HepG2 (cell line): ENCODE measurements around the gene VKORC1. TPM values are rescaled to one million over a fixed set of nuclear protein-coding genes. Genes with fewer than 3 reads are reported as not detected.
A peak's percentile ranks its signal among the peaks of the same experiment; 100 is the strongest.

Experiments used
- ATAC-seq: fragments of 200-7000 bp; cut with Tn5 transposase; 3 replicates; pipeline ENCODE4 v1.9.1; 2020; ENCODE audit warnings: mild to moderate bottlenecking, moderate library complexity
- BruUV-seq: library from RNA; stranded (reverse); fragments of 400-500 nt; replicated peaks from 2 replicates; lab custom pipeline; 2021; lab: Mats Ljungman, UMichigan
- CTCF ChIA-PET: fragments of 300-600 bp; formaldehyde crosslinking; extraction: SDS; loops from one replicate; lab custom pipeline; 2021; ENCODE audit warnings: low total read pairs, inconsistent platforms, low intra/inter-chr PET ratio; lab: Yijun Ruan, JAX
- POLR2A ChIA-PET: fragments of 350-600 bp; sonication (Branson Sonifier 250); formaldehyde crosslinking; loops from one replicate; lab custom pipeline; 2020; ENCODE audit warnings: antibody characterized with exemption, inconsistent platforms; lab: Yijun Ruan, JAX
- DNase-seq: peaks from one replicate; pipeline ENCODE4 v3.0.0-alpha.2; 2015; ENCODE audit warnings: low spot score
- FAIRE-seq: peaks from 3 replicates; lab custom pipeline; 2011; peaks lifted over from hg19 to GRCh38; lab: Jason Lieb, UNC
- H2AFZ ChIP-seq: one replicate; pipeline ENCODE4 v1.6.1; 2011; ENCODE audit warnings: low read length, inconsistent platforms
- H3K27ac ChIP-seq: fragments of 300-600 bp; 3 replicates; pipeline ENCODE4 v1.8.0; 2011; ENCODE audit warnings: mixed run types, mild to moderate bottlenecking, mixed read lengths, low read length, inconsistent platforms; ENCODE audit not compliant: insufficient read depth; ENCODE audit errors: extremely low read length
- H3K27me3 ChIP-seq, 2 experiments: fragments of 200-600 bp in 1 of 2; 2 replicates in 1 of 2; 3 replicates in 1 of 2; pipeline versions ENCODE4 v1.6.0 to v1.8.0; 2011; ENCODE audit warnings: low read length in 2 of 2, mild to moderate bottlenecking in 2 of 2, moderate library complexity in 2 of 2, inconsistent platforms in 1 of 2; ENCODE audit not compliant: insufficient read depth in 2 of 2, control insufficient read depth in 1 of 2
- H3K36me3 ChIP-seq, 2 experiments: fragments of 200-600 bp in 1 of 2; replicated peaks in 1 of 2; 2 replicates in 1 of 2; 3 replicates in 1 of 2; pipeline versions ENCODE4 v1.5.1 to v1.8.0; 2011; ENCODE audit warnings: low read length in 2 of 2, inconsistent platforms in 1 of 2; ENCODE audit not compliant: insufficient read depth in 2 of 2, control insufficient read depth in 1 of 2
- H3K4me1 ChIP-seq: 2 replicates; pipeline ENCODE4 v1.5.1; 2012; ENCODE audit warnings: low read length, inconsistent platforms; ENCODE audit not compliant: insufficient read depth
- H3K4me2 ChIP-seq: 2 replicates; pipeline ENCODE4 v1.6.0; 2011; ENCODE audit warnings: low read depth, low read length, inconsistent platforms
- H3K4me3 ChIP-seq, 3 experiments: fragments of 200-600 bp in 1 of 3; sonication (generic), shearing (Covaris generic) in 1 of 3; replicated peaks in 1 of 3; 2 replicates each; pipeline ENCODE4 v1.5.1; 2011 to 2016; ENCODE audit warnings: low read length in 3 of 3, inconsistent platforms in 2 of 3, low read depth in 2 of 3, mild to moderate bottlenecking in 2 of 3, control low read depth in 1 of 3, mixed read lengths in 1 of 3; ENCODE audit not compliant: insufficient read depth in 1 of 3
- H3K79me2 ChIP-seq: one replicate; pipeline ENCODE4 v1.6.1; 2011; ENCODE audit warnings: low read length, inconsistent platforms; ENCODE audit not compliant: insufficient read depth
- H3K9ac ChIP-seq: 2 replicates; pipeline ENCODE4 v1.6.0; 2011; ENCODE audit warnings: mild to moderate bottlenecking, low read depth, low read length, inconsistent platforms; ENCODE audit not compliant: insufficient read depth
- H3K9me3 ChIP-seq: 2 replicates; pipeline ENCODE4 v1.5.1; 2012; ENCODE audit warnings: mild to moderate bottlenecking, low read length
- H4K20me1 ChIP-seq: 2 replicates; pipeline ENCODE4 v1.6.0; 2011; ENCODE audit warnings: inconsistent platforms, mild to moderate bottlenecking, low read length, moderate library complexity; ENCODE audit not compliant: insufficient read depth
- CREB1 ChIP-seq, 2 experiments: fragments of 450-650 bp in 1 of 2; IDR thresholded peaks; 2 replicates each; pipeline ENCODE4 v1.6.1; 2016 to 2017; ENCODE audit warnings: control low read depth in 1 of 2, mild to moderate bottlenecking in 1 of 2, missing compliant biosample characterization in 1 of 2, missing genetic modification characterization in 1 of 2
- ELF3 ChIP-seq: IDR thresholded peaks from 2 replicates; pipeline ENCODE4 v1.6.1; 2016; ENCODE audit warnings: missing genetic modification reagents, missing compliant biosample characterization
- NKX3-1 ChIP-seq: sonication (generic); formaldehyde crosslinking; IDR thresholded peaks from 2 replicates; pipeline ENCODE4 v1.5.0; 2020; ENCODE audit warnings: missing genetic modification reagents
- ZNF121 ChIP-seq: sonication (generic); formaldehyde crosslinking; IDR thresholded peaks from 2 replicates; pipeline ENCODE4 v1.5.0; 2020; ENCODE audit warnings: mild to moderate bottlenecking, missing genetic modification reagents
- ZNF350 ChIP-seq: sonication (generic); formaldehyde crosslinking; IDR thresholded peaks from 2 replicates; pipeline ENCODE4 v1.4.0; 2020; ENCODE audit warnings: mild to moderate bottlenecking, low read depth, missing genetic modification reagents, borderline replicate concordance
- ZNF605 ChIP-seq: sonication (generic); formaldehyde crosslinking; IDR thresholded peaks from 2 replicates; pipeline ENCODE4 v1.8.0; 2022; ENCODE audit warnings: mild to moderate bottlenecking, missing genetic modification reagents
- WGBS: methylation state at CpG from one replicate; pipeline ENCODE4 v1.1.6; 2017; ENCODE audit warnings: low lambda C conversion rate; 5-methylcytosine and 5-hydroxymethylcytosine counted together
- in situ Hi-C: cut with HindIII; loops from 2 replicates; pipeline ENCODE4 v1.10.0; 2017; ENCODE audit warnings: low pct_unique_long_range_greater_than_20kb; ENCODE audit not compliant: extremely low pct_ligation_motif_present
- intact Hi-C: fragments of 100-400 bp; cut with micrococcal nuclease; formaldehyde crosslinking; loops from one replicate; pipeline ENCODE4 v1.10.0; 2022; ENCODE audit not compliant: unreplicated experiment
- polyA plus RNA-seq, 8 experiments: library from polyadenylated mRNA; depleted of rRNA in 3 of 8; stranded (reverse) in 7 of 8; unstranded in 1 of 8; fragments of >200 nt; fragmentation: Illumina TruSeq in 4 of 8; extraction: Trizol in 4 of 8; gene quantifications; 2 replicates each; pipeline versions ENCODE4 v1.2.1 to v1.2.3, GENCODE V29; 2011 to 2016; ENCODE audit warnings: low read depth in 4 of 8, missing spikeins in 1 of 8, mixed read lengths in 1 of 8; ENCODE audit not compliant: insufficient read depth in 1 of 8
- total RNA-seq, 5 experiments: library from RNA; depleted of rRNA; stranded (reverse); fragments of >200 nt; fragmentation: Illumina TruSeq; extraction: Trizol; gene quantifications; 2 replicates each; pipeline ENCODE4 v1.2.3, GENCODE V29; 2016; ENCODE audit warnings: low read depth in 1 of 5
- TF ChIP-seq, protein P1 (sequence below): sonication (generic); formaldehyde crosslinking; IDR thresholded peaks from 2 replicates; pipeline ENCODE4 v1.5.0; 2020; ENCODE audit warnings: mild to moderate bottlenecking, missing genetic modification reagents
- TF ChIP-seq, protein P2 (sequence below): sonication (generic); formaldehyde crosslinking; IDR thresholded peaks from 2 replicates; pipeline ENCODE4 v1.8.1; 2023; ENCODE audit warnings: mild to moderate bottlenecking, missing genetic modification reagents
- TF ChIP-seq, protein P3 (sequence below): sonication (generic); formaldehyde crosslinking; IDR thresholded peaks from 2 replicates; pipeline ENCODE4 v1.4.0; 2020; ENCODE audit warnings: mild to moderate bottlenecking, missing genetic modification reagents
- TF ChIP-seq, protein P4 (sequence below): sonication (generic); formaldehyde crosslinking; IDR thresholded peaks from 2 replicates; pipeline ENCODE4 v1.5.0; 2020; ENCODE audit warnings: missing genetic modification reagents
- TF ChIP-seq, protein P5 (sequence below): sonication (generic); formaldehyde crosslinking; IDR thresholded peaks from 2 replicates; pipeline ENCODE4 v1.5.0; 2020; ENCODE audit warnings: missing genetic modification reagents

Gene VKORC1
- total and polyA plus RNA-seq, 2 of the 13 experiments (the other 11 are each of a cell fraction or from before 2014, with no cell fraction given): 141 to 615 TPM

DNA sequence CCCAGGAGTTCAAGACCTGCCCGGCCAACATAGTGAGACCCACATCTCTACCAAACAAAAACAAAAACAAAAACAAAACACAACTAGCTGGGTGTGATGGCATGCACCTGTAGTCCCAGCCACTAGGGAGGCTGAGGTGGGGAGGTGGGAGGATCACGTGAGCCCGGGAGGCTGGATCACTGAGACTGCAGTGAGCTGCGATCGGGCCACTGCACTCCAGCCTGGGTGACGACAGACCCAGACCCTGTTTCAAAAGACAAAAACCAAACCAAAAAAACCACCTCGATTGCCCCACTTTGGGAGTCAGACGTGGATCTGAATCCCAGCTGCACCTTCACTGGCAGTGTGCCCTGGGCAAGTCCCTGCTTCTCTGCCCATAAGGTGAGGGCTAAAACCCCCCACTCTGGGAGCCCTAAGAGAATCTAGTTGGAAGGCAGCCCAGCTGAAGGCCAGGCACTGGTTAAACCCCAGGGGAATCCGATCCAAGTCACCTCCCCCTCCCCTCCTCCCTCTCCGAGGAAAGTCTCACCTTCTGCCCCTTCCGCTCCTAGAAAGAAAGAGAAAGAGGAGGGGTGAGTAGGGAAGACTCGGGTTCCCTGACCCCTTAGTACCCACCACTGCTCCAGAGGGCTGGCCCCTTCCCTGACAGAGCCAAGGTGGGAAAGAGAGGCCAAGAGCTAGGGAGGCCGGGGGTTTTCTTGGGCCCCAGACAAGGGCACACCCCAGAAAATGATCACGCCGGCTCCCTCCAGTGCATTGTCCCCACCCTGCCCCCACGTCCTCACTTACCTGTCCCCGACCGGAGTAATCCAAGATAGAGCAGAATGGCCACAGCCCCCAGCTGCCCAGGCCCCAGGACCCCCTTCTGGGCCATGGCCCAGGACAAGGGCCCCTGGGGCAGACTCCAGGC lies 40.3 kb upstream of the VKORC1 start:
- CTCF ChIA-PET: no interaction called here
- TF ChIP-seq CREB1 (IDR thresholded peaks at IDR 0.05) (0 out of 2 replicates have a peak, but pooled peaks have one; percentile 23), CREB1 (CRISPR knock-in tag; IDR thresholded peaks at IDR 0.05) (no peak), NKX3-1 (CRISPR knock-in tag) (no peak), ZNF121 (CRISPR knock-in tag) (0 out of 2 replicates have a peak, but pooled peaks have one; percentile 10), ZNF605 (CRISPR knock-in tag) (peak; percentile 38; the same call in 1 of the 2 replicates), ZNF350 (CRISPR knock-in tag) (0 out of 2 replicates have a peak, but pooled peaks have one; percentile 12), ELF3 (CRISPR knock-in tag) (0 out of 2 replicates have a peak, but pooled peaks have one; percentile 4)
- TF ChIP-seq, protein P1, sequence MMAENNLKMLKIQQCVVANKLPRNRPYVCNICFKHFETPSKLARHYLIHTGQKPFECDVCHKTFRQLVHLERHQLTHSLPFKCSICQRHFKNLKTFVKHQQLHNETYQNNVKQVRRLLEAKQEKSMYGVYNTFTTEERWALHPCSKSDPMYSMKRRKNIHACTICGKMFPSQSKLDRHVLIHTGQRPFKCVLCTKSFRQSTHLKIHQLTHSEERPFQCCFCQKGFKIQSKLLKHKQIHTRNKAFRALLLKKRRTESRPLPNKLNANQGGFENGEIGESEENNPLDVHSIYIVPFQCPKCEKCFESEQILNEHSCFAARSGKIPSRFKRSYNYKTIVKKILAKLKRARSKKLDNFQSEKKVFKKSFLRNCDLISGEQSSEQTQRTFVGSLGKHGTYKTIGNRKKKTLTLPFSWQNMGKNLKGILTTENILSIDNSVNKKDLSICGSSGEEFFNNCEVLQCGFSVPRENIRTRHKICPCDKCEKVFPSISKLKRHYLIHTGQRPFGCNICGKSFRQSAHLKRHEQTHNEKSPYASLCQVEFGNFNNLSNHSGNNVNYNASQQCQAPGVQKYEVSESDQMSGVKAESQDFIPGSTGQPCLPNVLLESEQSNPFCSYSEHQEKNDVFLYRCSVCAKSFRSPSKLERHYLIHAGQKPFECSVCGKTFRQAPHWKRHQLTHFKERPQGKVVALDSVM (CRISPR knock-in tag): peak; percentile 62; the same call in 1 of the 2 replicates
- TF ChIP-seq, protein P2, sequence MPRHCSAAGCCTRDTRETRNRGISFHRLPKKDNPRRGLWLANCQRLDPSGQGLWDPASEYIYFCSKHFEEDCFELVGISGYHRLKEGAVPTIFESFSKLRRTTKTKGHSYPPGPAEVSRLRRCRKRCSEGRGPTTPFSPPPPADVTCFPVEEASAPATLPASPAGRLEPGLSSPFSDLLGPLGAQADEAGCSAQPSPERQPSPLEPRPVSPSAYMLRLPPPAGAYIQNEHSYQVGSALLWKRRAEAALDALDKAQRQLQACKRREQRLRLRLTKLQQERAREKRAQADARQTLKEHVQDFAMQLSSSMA (CRISPR knock-in tag): no peak
- TF ChIP-seq, protein P3, sequence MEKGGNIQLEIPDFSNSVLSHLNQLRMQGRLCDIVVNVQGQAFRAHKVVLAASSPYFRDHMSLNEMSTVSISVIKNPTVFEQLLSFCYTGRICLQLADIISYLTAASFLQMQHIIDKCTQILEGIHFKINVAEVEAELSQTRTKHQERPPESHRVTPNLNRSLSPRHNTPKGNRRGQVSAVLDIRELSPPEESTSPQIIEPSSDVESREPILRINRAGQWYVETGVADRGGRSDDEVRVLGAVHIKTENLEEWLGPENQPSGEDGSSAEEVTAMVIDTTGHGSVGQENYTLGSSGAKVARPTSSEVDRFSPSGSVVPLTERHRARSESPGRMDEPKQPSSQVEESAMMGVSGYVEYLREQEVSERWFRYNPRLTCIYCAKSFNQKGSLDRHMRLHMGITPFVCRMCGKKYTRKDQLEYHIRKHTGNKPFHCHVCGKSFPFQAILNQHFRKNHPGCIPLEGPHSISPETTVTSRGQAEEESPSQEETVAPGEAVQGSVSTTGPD (CRISPR knock-in tag): no peak
- TF ChIP-seq, protein P4, sequence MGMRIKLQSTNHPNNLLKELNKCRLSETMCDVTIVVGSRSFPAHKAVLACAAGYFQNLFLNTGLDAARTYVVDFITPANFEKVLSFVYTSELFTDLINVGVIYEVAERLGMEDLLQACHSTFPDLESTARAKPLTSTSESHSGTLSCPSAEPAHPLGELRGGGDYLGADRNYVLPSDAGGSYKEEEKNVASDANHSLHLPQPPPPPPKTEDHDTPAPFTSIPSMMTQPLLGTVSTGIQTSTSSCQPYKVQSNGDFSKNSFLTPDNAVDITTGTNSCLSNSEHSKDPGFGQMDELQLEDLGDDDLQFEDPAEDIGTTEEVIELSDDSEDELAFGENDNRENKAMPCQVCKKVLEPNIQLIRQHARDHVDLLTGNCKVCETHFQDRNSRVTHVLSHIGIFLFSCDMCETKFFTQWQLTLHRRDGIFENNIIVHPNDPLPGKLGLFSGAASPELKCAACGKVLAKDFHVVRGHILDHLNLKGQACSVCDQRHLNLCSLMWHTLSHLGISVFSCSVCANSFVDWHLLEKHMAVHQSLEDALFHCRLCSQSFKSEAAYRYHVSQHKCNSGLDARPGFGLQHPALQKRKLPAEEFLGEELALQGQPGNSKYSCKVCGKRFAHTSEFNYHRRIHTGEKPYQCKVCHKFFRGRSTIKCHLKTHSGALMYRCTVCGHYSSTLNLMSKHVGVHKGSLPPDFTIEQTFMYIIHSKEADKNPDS (CRISPR knock-in tag): peak; percentile 44; the same call in 1 of the 2 replicates
- TF ChIP-seq, protein P5, sequence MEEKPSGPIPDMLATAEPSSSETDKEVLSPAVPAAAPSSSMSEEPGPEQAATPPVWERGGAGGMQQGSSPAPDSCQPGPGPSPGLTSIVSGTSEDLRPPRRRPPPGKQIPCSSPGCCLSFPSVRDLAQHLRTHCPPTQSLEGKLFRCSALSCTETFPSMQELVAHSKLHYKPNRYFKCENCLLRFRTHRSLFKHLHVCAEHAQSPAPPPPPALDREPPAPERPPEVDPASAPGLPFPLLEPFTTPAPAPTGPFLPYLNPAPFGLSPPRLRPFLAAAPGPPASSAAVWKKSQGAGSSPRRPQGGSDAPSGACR (CRISPR knock-in tag): 0 out of 2 replicates have a peak, but pooled peaks have one; percentile 2

More for the DNA sequence above, 40.3 kb upstream of the VKORC1 start:
- Histone ChIP-seq H3K4me1 (peaks cover 48% of the 10 kb centered on the region), H2AFZ (no peak overlapping the region), H3K36me3 (peaks cover 4 to 6% of the 10 kb centered on the region in 2 experiments; a peak in 4 of 5 replicates), H3K9me3 (no peaks in the 10 kb centered on the region), H3K79me2 (no peaks in the 10 kb centered on the region), H3K27me3 (peaks cover 2 to 3% of the 10 kb centered on the region in 2 experiments; a peak in 2 of 5 replicates), H3K4me3 (peak overlapping the region; percentile 35 to 69 (median 40)), H3K9ac (peak overlapping the region; percentile 25), H3K27ac (no peak overlapping the region), H4K20me1 (no peaks in the 10 kb centered on the region), H3K4me2 (peak overlapping the region; percentile 77)
- intact Hi-C loops: no loop called here
- DNase-seq (no peak), ATAC-seq (peak; percentile 37), FAIRE-seq (peak; percentile 60)
- POLR2A ChIA-PET: interaction anchor here (1.0 to 11.4 kb wide), 7 partner anchors 14 to 378 kb away, joined by 3 to 275 read pairs (median 3); partner anchors contain the start of genes HSD3B7, KAT8 and ZNF668
- in situ Hi-C loops: no loop called here
- BruUV-seq: TSS peak; percentile 43
- 31% methylated on average over 13 of the region's 18 CpGs for WGBS
